ENCODE results near the gene KCNG4.
"Not testable (repeated sequence)": the region's sequence is repeated elsewhere in the genome, so short reads cannot be mapped to it uniquely, and the experiment has no call there.

Gene KCNG4

DNA sequence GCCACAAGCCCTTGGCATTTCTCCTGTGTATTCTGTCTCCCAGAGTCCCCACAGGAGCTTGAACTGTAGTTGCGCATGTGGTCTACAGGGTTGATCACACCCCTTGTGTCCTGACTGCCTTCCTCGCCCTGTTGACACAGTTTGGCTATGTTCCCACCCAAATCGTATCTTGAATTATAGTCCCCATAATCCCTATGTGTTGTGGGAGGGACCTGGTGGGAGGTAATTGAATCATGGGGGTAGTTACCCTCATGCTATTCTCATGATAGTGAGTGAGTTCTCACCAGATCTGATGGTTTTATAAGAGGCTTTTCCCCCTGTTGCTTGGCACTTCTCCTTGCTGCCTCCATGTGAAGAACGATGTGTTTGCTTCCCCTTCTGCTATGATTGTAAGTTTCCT is 27.7 kb downstream of the KCNG4 start:
- in situ Hi-C loops (cut with MboI; ENCODE audit: low sequenced_read_pairs) = no loop called here

DNA sequence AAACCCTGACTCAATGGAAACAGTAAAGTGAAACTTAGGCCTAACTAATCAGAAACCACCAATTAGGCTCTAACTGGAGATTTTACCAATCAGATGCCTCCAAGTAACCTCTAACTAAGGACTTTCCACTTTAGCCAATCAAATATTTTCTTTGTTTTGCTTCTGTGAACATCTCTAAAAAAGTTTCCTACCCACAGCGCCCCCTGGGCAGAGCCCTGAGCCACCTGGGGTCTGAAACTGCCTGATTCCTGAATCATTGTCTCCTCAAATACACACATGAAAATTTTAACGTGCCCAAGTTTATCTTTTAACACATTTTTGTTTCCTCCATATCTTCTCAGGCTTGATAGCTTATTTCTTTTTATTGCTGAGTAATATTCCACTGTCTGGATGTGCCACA is 29.8 kb downstream of the KCNG4 start:
- in situ Hi-C loops (cut with MboI; ENCODE audit: low sequenced_read_pairs) = no loop called here

DNA sequence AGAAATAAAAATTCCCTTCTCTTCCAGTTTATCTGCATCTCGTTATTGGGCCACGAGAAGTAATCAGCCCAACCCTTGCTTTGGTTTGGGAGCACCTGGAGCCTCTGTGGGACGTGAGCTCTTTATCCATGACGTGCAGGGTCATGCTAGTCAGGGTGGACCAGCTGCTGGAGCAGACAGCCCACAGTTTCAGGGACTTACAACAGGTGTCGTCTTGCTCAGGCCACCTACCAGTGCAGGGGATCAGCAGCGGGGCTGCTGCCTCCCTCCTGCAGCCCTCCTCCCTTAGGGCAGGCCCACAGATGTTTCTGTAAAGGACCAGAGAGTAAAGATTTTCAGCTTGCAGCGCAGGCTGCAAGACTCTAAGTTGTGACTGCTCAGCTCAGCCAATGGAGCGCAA is 31.9 kb downstream of the KCNG4 start:
- in situ Hi-C loops (cut with MboI; ENCODE audit: low sequenced_read_pairs) = no loop called here

- in situ Hi-C loops (cut with MboI; ENCODE audit: low sequenced_read_pairs) = no loop called here
Measured at GRCh38 chr16:84207251-84207650, 32.6 kb downstream of the KCNG4 start.

GRCh38 chr16:84205976-84206691 is 33.7 kb downstream of the KCNG4 start:
- in situ Hi-C loops (cut with MboI; ENCODE audit: low sequenced_read_pairs) = no loop called here

DNA sequence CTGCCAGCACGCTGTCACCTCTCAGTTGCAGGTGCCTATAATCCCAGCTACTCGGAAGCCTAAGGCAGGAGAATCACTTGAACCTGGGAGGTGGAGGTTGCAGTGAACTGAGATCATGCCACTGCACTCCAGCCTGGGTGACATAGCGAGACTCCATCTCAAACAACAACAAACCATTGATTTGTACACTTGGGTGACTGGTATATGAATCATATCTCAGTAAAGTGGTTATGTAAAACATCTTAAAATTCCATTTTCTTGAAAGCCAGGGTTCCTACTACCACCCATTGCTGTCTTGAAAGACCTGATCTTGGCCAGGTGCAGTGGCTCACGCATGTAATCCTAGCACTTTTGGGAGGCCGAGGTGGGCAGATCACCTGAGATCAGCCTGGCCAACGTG is 34.7 kb downstream of the KCNG4 start:
- in situ Hi-C loops (cut with MboI; ENCODE audit: low sequenced_read_pairs) = not testable (repeated sequence)

- in situ Hi-C loops (cut with MboI; ENCODE audit: low sequenced_read_pairs) = not testable (repeated sequence)
Measured at GRCh38 chr16:84204551-84204950, 35.3 kb downstream of the KCNG4 start.

DNA sequence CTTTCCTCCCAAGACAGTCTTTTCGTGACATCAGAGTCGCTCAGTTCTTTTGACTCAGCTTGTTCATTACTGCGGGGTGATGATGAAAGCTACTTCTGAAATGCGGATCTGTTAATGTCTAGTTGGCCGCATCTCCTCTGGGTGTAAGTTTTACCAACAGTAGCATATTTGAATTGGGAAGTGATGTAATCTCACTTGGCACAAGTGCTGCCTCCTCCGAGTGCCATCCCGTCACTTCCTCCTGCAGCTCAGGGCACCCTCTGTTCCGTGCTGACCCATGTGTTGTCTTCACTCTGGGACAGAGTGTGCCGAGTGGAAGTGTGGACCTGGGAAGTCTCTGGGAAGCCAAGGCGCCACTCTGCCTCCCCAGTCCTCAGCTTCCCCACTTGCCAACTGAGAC is 40.0 kb downstream of the KCNG4 start:
- in situ Hi-C loops (cut with MboI; ENCODE audit: low sequenced_read_pairs) = no loop called here

GRCh38 chr16:84199097-84199496 is 40.7 kb downstream of the KCNG4 start:
- in situ Hi-C loops (cut with MboI; ENCODE audit: low sequenced_read_pairs) = no loop called here

GRCh38 chr16:84198401-84198800 is 41.4 kb downstream of the KCNG4 start:
- in situ Hi-C loops (cut with MboI; ENCODE audit: low sequenced_read_pairs) = no loop called here

GRCh38 chr16:84197466-84198128 is 42.2 kb downstream of the KCNG4 start:
- in situ Hi-C loops (cut with MboI; ENCODE audit: low sequenced_read_pairs) = no loop called here

DNA sequence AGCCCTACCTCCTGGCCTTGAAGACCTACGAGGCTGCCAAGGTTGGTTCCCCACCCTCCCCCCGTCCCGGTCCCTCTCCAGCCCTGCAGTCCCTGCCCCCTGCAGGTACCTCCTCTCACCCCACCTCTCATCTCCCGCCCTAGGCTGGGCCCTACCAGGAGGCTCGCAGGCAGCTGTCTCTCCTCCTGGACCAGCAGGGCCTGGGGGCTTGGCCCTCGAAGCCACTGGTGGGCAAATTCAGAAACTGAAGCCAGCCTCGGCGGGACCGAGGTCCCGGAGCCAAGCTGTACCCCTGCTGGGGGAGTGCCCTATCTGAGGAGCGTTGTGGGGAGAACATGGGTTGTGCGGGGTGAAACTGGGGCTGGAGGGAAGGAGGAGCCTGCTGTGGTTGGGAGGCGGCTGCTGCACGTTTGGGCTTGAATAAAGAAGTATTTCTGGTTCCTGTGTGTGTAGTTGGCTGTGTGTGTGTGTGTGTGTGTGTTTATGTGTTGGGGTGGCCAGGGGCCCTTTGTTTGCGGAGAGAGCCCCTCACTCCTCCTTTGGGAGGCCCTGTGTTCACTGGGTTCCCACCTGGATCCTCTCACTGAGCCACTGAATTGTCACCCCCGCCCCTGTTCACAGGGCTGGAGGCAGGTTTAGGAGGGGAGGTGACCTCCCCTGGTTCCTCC is 43.0 kb downstream of the KCNG4 start:
- in situ Hi-C loops (cut with MboI; ENCODE audit: low sequenced_read_pairs) = no loop called here

GRCh38 chr16:84196101-84196500 is 43.7 kb downstream of the KCNG4 start:
- in situ Hi-C loops (cut with MboI; ENCODE audit: low sequenced_read_pairs) = no loop called here

- in situ Hi-C loops (cut with MboI; ENCODE audit: low sequenced_read_pairs) = no loop called here
Measured at GRCh38 chr16:84195201-84196093, 44.4 kb downstream of the KCNG4 start.

- in situ Hi-C loops (cut with MboI; ENCODE audit: low sequenced_read_pairs) = no loop called here
Measured at GRCh38 chr16:84194470-84195200, 45.2 kb downstream of the KCNG4 start.

- in situ Hi-C loops (cut with MboI; ENCODE audit: low sequenced_read_pairs) = no loop called here
Measured at GRCh38 chr16:84194018-84194417, 45.8 kb downstream of the KCNG4 start.

GRCh38 chr16:84193480-84193879 is 46.3 kb downstream of the KCNG4 start:
- in situ Hi-C loops (cut with MboI; ENCODE audit: low sequenced_read_pairs) = no loop called here

DNA sequence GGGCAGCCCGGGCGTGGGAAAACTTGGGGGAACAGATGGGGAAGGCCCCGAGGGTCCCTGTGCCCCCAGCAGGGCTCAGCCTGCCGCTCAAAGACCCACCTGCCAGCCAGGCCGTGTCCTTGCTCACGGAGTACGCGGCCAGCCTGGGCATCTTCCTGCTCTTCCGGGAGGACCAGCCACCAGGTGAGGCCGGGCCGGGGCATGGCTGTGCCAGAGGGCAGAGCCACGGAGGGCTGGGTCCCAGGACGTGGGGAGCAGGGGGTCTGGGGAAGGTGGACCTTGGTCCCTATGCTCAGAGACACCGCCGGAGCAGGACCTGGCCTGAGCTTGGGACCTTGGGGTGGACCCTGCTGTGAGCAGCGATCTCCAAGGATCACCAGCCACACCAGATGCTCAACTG is 48.3 kb downstream of the KCNG4 start:
- in situ Hi-C loops (cut with MboI; ENCODE audit: low sequenced_read_pairs) = no loop called here

DNA sequence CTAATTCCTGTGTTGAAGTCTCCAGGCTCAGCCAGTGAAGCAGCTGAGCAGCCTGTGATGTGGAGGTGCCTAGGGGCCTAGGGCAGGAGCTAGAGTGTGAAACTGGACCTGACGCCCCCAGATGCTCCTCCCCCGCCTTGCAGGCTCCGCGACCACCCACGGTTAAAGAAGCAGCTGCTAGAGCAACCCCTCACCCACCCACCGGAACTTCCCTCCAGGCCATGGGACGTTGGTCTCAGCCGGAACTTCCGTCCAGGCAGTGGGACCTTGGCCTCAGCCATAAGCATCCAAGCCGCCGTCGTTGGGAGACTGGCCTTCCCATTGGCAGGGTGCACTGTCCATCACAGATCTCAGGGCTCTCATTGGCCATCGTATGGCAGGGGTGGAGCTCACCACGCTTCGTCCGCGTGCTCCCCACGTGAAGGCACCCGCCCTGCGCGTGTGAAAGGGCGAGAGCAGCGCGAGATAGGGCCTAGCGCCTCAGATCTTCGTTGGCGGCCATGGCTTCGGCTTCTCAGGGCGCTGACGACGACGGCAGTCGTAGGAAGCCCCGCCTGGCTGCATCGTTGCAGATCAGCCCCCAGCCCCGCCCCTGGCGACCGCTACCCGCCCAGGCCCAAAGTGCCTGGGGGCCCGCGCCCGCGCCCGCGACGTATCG is 49.0 kb downstream of the KCNG4 start, which contains the start of gene ADAD2:
Gene ADAD2, plus strand, starts transcription at position 427 of the 658 bp plus-strand sequence. Its CDS starts 74 bp downstream, at position 501.
- in situ Hi-C loops (cut with MboI; ENCODE audit: low sequenced_read_pairs) = no loop called here
